H9 (cell line): Measurements from ENCODE around the gene RBM18. TPM values are rescaled to one million over a fixed set of nuclear protein-coding genes. Genes with fewer than 3 reads are reported as not detected.

Source experiments
- DNase-seq: peaks from one replicate; pipeline ENCODE4 v3.0.0-alpha.2; 2017
- H2AFZ ChIP-seq: one replicate; pipeline ENCODE4 v1.6.1; 2013; ENCODE audit warnings: mild to moderate bottlenecking, low read length, control low read depth, moderate library complexity
- H2AK5ac ChIP-seq: 2 replicates; pipeline ENCODE4 v1.6.1; 2013; ENCODE audit warnings: low read length, control low read depth, mixed read lengths; ENCODE audit not compliant: insufficient read length
- H2BK120ac ChIP-seq: one replicate; pipeline ENCODE4 v1.6.1; 2013; ENCODE audit warnings: low read depth, mild to moderate bottlenecking, low read length, control low read depth, inconsistent platforms; ENCODE audit not compliant: poor library complexity, severe bottlenecking
- H2BK12ac ChIP-seq: 2 replicates; pipeline ENCODE4 v1.6.1; 2013; ENCODE audit warnings: low read length, control low read depth, mixed read lengths, low read depth; ENCODE audit not compliant: insufficient read length
- H2BK15ac ChIP-seq: 2 replicates; pipeline ENCODE4 v1.6.1; 2013; ENCODE audit warnings: low read depth, low read length, control low read depth
- H2BK20ac ChIP-seq: one replicate; pipeline ENCODE4 v1.6.1; 2013; ENCODE audit warnings: low read depth, mild to moderate bottlenecking, low read length, control low read depth, inconsistent platforms; ENCODE audit not compliant: poor library complexity, severe bottlenecking
- H2BK5ac ChIP-seq: 2 replicates; pipeline ENCODE4 v1.6.1; 2013; ENCODE audit warnings: low read length, control low read depth, mixed read lengths; ENCODE audit not compliant: insufficient read length
- H3K14ac ChIP-seq: 2 replicates; pipeline ENCODE4 v1.6.1; 2013; ENCODE audit warnings: low read length, control low read depth; ENCODE audit not compliant: insufficient read depth
- H3K18ac ChIP-seq: 2 replicates; pipeline ENCODE4 v1.6.1; 2013; ENCODE audit warnings: low read depth, mild to moderate bottlenecking, mixed read lengths, low read length, control low read depth; ENCODE audit not compliant: insufficient read length
- H3K23ac ChIP-seq: 2 replicates; pipeline ENCODE4 v1.6.1; 2013; ENCODE audit warnings: low read length, control low read depth, mixed read lengths, low read depth; ENCODE audit not compliant: insufficient read length
- H3K23me2 ChIP-seq: 2 replicates; pipeline ENCODE4 v1.6.1; 2013; ENCODE audit warnings: low read depth, mild to moderate bottlenecking, mixed read lengths, low read length, control low read depth; ENCODE audit not compliant: insufficient read length, poor library complexity, severe bottlenecking
- H3K27ac ChIP-seq: 2 replicates; pipeline ENCODE4 v1.5.1; 2013; ENCODE audit warnings: low read length, control low read depth, mixed read lengths, low read depth; ENCODE audit not compliant: insufficient read length
- H3K27me3 ChIP-seq: 2 replicates; pipeline ENCODE4 v1.6.1; 2013; ENCODE audit warnings: low read length, control low read depth, inconsistent platforms; ENCODE audit not compliant: insufficient read depth
- H3K4ac ChIP-seq: 2 replicates; pipeline ENCODE4 v1.6.1; 2013; ENCODE audit warnings: low read depth, mild to moderate bottlenecking, control low read depth, inconsistent platforms, low read length, moderate library complexity
- H3K4me1 ChIP-seq: 2 replicates; pipeline ENCODE4 v1.6.1; 2013; ENCODE audit warnings: low read length, control low read depth, inconsistent platforms; ENCODE audit not compliant: insufficient read depth
- H3K4me2 ChIP-seq: 2 replicates; pipeline ENCODE4 v1.6.1; 2013; ENCODE audit warnings: low read length, control low read depth, mixed read lengths; ENCODE audit not compliant: insufficient read length, insufficient read depth
- H3K56ac ChIP-seq: 2 replicates; pipeline ENCODE4 v1.6.1; 2013; ENCODE audit warnings: low read depth, mild to moderate bottlenecking, mixed read lengths, low read length, control low read depth; ENCODE audit not compliant: insufficient read length
- H3K79me1 ChIP-seq: 2 replicates; pipeline ENCODE4 v1.6.1; 2013; ENCODE audit warnings: low read depth, mild to moderate bottlenecking, moderate library complexity, low read length, control low read depth, inconsistent platforms; ENCODE audit not compliant: insufficient read depth, poor library complexity, severe bottlenecking
- H3K79me2 ChIP-seq: 2 replicates; pipeline ENCODE4 v1.6.1; 2013; ENCODE audit warnings: low read length, control low read depth, inconsistent platforms; ENCODE audit not compliant: insufficient read depth
- H3K9ac ChIP-seq: 2 replicates; pipeline ENCODE4 v1.6.1; 2013; ENCODE audit warnings: low read length, control low read depth, mixed read lengths; ENCODE audit not compliant: insufficient read length; ENCODE audit errors: extremely low read depth
- H3K9me3 ChIP-seq: one replicate; pipeline ENCODE4 v1.6.1; 2013; ENCODE audit warnings: low read depth, low read length, inconsistent platforms; ENCODE audit not compliant: control insufficient read depth
- H3T11ph ChIP-seq: one replicate; pipeline ENCODE4 v1.6.1; 2013; ENCODE audit warnings: mild to moderate bottlenecking, low read length, control low read depth, inconsistent platforms
- H4K20me1 ChIP-seq: one replicate; pipeline ENCODE4 v1.6.1; 2013; ENCODE audit not compliant: control insufficient read depth, insufficient read length, insufficient read depth
- H4K5ac ChIP-seq: 2 replicates; pipeline ENCODE4 v1.6.1; 2013; ENCODE audit warnings: low read depth, mild to moderate bottlenecking, mixed read lengths, low read length, control low read depth; ENCODE audit not compliant: insufficient read length
- H4K8ac ChIP-seq: replicated peaks from 2 replicates; pipeline ENCODE4 v1.6.1; 2013; ENCODE audit warnings: low read length, control low read depth, mixed read lengths, low read depth; ENCODE audit not compliant: insufficient read length
- H4K91ac ChIP-seq: 2 replicates; pipeline ENCODE4 v1.6.1; 2013; ENCODE audit warnings: low read depth, mild to moderate bottlenecking, moderate library complexity, mixed read lengths, low read length, control low read depth; ENCODE audit not compliant: insufficient read length
- H3K27ac Mint-ChIP-seq, 3 experiments: 2 replicates in 2 of 3; 3 replicates in 1 of 3; pipeline ENCODE4 v1.8.0; 2020 to 2021; ENCODE audit warnings: mixed read lengths in 3 of 3, mild to moderate bottlenecking in 1 of 3, moderate library complexity in 1 of 3
- H3K27me3 Mint-ChIP-seq: 2 replicates; pipeline ENCODE4 v1.8.0; 2021; ENCODE audit warnings: low read depth, mild to moderate bottlenecking, moderate library complexity, mixed read lengths
- H3K36me3 Mint-ChIP-seq, 3 experiments: 2 replicates in 2 of 3; 3 replicates in 1 of 3; pipeline ENCODE4 v1.8.0; 2020 to 2021; ENCODE audit warnings: low read depth in 3 of 3, mixed read lengths in 3 of 3; ENCODE audit not compliant: insufficient read depth in 1 of 3
- H3K4me1 Mint-ChIP-seq, 2 experiments: 2 replicates each; pipeline ENCODE4 v1.8.0; 2020; ENCODE audit warnings: mixed read lengths in 2 of 2
- H3K4me3 Mint-ChIP-seq, 2 experiments: 2 replicates in 1 of 2; 3 replicates in 1 of 2; pipeline ENCODE4 v1.8.0; 2020 to 2021; ENCODE audit warnings: mild to moderate bottlenecking in 2 of 2, mixed read lengths in 2 of 2, moderate library complexity in 1 of 2
- H3K9me3 Mint-ChIP-seq, 2 experiments: 2 replicates in 1 of 2; 3 replicates in 1 of 2; pipeline ENCODE4 v1.8.0; 2020; ENCODE audit warnings: mild to moderate bottlenecking in 2 of 2, mixed read lengths in 2 of 2, moderate library complexity in 1 of 2
- WGBS: extraction: QIAGEN DNeasy Blood & Tissue Kit; methylation state at CpG from one replicate; pipeline ENCODE4 v1.1.7; 2013; ENCODE audit warnings: missing lambda C conversion rate, low lambda C conversion rate, mixed read lengths; ENCODE audit not compliant: insufficient read length; ENCODE audit errors: extremely low coverage; 5-methylcytosine and 5-hydroxymethylcytosine counted together
- total RNA-seq: library from RNA; stranded (reverse); gene quantifications from 2 replicates; pipeline ENCODE4 v1.2.1, GENCODE V29; 2021
- TF ChIP-seq, protein P1 (sequence below): fragments of 200-600 bp; sonication (generic); conservative IDR thresholded peaks from 3 replicates; pipeline ENCODE4 v1.8.0; 2021; ENCODE audit warnings: antibody characterized with exemption, mild to moderate bottlenecking

Gene RBM18
- total RNA-seq, 1 experiment from 2014 or later, result 18.9 TPM

DNA sequence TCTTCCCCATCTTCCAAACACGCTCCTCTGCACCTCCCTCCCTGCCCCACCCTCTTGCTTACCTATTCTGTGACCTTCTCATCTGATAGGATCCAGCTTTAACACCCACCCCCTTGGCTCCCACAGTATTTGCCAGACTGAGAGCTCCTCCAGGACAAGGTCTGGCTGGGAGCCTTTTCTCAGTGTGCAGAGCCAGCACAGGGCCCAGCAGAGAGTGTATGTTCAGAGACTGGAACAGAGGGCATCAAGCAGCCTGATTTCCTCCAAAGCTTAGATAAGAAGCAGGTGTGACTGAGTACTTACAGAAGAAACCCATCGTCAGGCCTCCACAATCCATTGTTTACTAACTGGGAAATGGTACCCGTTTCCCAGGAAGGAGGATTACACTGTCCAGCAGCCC is 62.5 kb downstream of the RBM18 start:
- H3K23ac ChIP-seq, result no peak overlapping the region
- H3K4me2 ChIP-seq, result no peak overlapping the region
- H3K4me1 ChIP-seq, result peaks cover 12% of the 10 kb centered on the region; the same call in 1 of the 2 replicates
- Mint-ChIP-seq H3K36me3 (no peaks in the 10 kb centered on the region), H3K4me1 (peaks cover 12 to 23% of the 10 kb centered on the region in 2 experiments), H3K4me3 (no peak overlapping the region; a peak in 1 of 5 replicates), H3K27ac (no peak overlapping the region), H3K27me3 (peaks cover 2% of the 10 kb centered on the region), H3K9me3 (no peaks in the 10 kb centered on the region)
- no peaks in the 10 kb centered on the region for H3K27me3 ChIP-seq
- no peak overlapping the region for H3T11ph ChIP-seq
- no peak overlapping the region for H2BK5ac ChIP-seq
- WGBS, result 100% methylated on average over 1 of the region's 3 CpGs
- H3K56ac ChIP-seq, result no peak overlapping the region
- H3K14ac ChIP-seq, result no peak overlapping the region
- no peak overlapping the region for H3K18ac ChIP-seq
- no peak overlapping the region for H2BK15ac ChIP-seq
- no peaks in the 10 kb centered on the region for H3K79me1 ChIP-seq
- H2AK5ac ChIP-seq, result no peak overlapping the region
- no peak overlapping the region for H3K9ac ChIP-seq
- H4K8ac ChIP-seq, result no peak overlapping the region
- no peak overlapping the region for H2BK20ac ChIP-seq
- H2BK12ac ChIP-seq, result no peak overlapping the region
- no peak overlapping the region for H3K27ac ChIP-seq
- H3K4ac ChIP-seq, result no peak overlapping the region
- H2BK120ac ChIP-seq, result no peak overlapping the region
- no peaks in the 10 kb centered on the region for H3K9me3 ChIP-seq
- H3K79me2 ChIP-seq, result no peaks in the 10 kb centered on the region
- DNase-seq, result no peak
- H3K23me2 ChIP-seq, result no peaks in the 10 kb centered on the region
- no peak overlapping the region for H2AFZ ChIP-seq
- H4K20me1 ChIP-seq, result no peaks in the 10 kb centered on the region
- TF ChIP-seq, protein P1, sequence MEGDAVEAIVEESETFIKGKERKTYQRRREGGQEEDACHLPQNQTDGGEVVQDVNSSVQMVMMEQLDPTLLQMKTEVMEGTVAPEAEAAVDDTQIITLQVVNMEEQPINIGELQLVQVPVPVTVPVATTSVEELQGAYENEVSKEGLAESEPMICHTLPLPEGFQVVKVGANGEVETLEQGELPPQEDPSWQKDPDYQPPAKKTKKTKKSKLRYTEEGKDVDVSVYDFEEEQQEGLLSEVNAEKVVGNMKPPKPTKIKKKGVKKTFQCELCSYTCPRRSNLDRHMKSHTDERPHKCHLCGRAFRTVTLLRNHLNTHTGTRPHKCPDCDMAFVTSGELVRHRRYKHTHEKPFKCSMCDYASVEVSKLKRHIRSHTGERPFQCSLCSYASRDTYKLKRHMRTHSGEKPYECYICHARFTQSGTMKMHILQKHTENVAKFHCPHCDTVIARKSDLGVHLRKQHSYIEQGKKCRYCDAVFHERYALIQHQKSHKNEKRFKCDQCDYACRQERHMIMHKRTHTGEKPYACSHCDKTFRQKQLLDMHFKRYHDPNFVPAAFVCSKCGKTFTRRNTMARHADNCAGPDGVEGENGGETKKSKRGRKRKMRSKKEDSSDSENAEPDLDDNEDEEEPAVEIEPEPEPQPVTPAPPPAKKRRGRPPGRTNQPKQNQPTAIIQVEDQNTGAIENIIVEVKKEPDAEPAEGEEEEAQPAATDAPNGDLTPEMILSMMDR, result no peak
- H4K5ac ChIP-seq, result no peak overlapping the region
- no peak overlapping the region for H4K91ac ChIP-seq
